KMS-11 (cell line): ENCODE results near the gene SLC12A7.

Experiments
- H2AFZ ChIP-seq: fragments of 200-600 bp; sonication (generic); 2 replicates; pipeline ENCODE4 v1.6.1; 2016; ENCODE audit warnings: antibody characterized with exemption, mixed run types, low read depth
- H3K27ac ChIP-seq: fragments of 200-600 bp; sonication (generic); 2 replicates; pipeline ENCODE4 v1.6.1; 2016; ENCODE audit warnings: mild to moderate bottlenecking, mixed run types
- H3K27me3 ChIP-seq: fragments of 200-600 bp; sonication (generic); 2 replicates; pipeline ENCODE4 v1.6.1; 2017; ENCODE audit warnings: mild to moderate bottlenecking, low read depth, mixed run types, moderate library complexity; ENCODE audit not compliant: insufficient read depth
- H3K36me3 ChIP-seq: fragments of 200-600 bp; sonication (generic); 2 replicates; pipeline ENCODE4 v1.6.1; 2017; ENCODE audit warnings: mild to moderate bottlenecking, mixed run types; ENCODE audit not compliant: insufficient read depth
- H3K4me1 ChIP-seq: fragments of 200-600 bp; sonication (generic); 2 replicates; pipeline ENCODE4 v1.6.1; 2016; ENCODE audit warnings: mild to moderate bottlenecking, low read depth, mixed run types; ENCODE audit not compliant: poor library complexity, severe bottlenecking
- H3K4me2 ChIP-seq: fragments of 200-600 bp; sonication (generic); 2 replicates; pipeline ENCODE4 v1.7.0; 2016; ENCODE audit warnings: mild to moderate bottlenecking, mixed run types
- H3K4me3 ChIP-seq: fragments of 200-600 bp; sonication (generic); IDR thresholded peaks from 2 replicates; pipeline ENCODE4 v1.6.1; 2017; ENCODE audit warnings: low read depth, low read length, mixed read lengths; ENCODE audit not compliant: insufficient read depth
- H3K79me2 ChIP-seq: fragments of 200-600 bp; sonication (generic); 2 replicates; pipeline ENCODE4 v1.6.1; 2016; ENCODE audit warnings: low read depth, mixed run types; ENCODE audit not compliant: insufficient read depth
- H3K9ac ChIP-seq: fragments of 200-600 bp; sonication (generic); 2 replicates; pipeline ENCODE4 v1.6.1; 2016; ENCODE audit warnings: mild to moderate bottlenecking, mixed run types
- H4K20me1 ChIP-seq: fragments of 200-600 bp; sonication (generic); 2 replicates; pipeline ENCODE4 v1.6.1; 2016; ENCODE audit warnings: mild to moderate bottlenecking, mixed run types; ENCODE audit not compliant: insufficient read depth
- TF ChIP-seq, protein P1 (sequence below): fragments of 200-600 bp; sonication (generic); conservative IDR thresholded peaks from 2 replicates; pipeline ENCODE4 v1.6.1; 2017; ENCODE audit warnings: low read depth, mild to moderate bottlenecking, antibody characterized with exemption, low read length, moderate library complexity, mixed read lengths

The SLC12A7 gene

DNA sequence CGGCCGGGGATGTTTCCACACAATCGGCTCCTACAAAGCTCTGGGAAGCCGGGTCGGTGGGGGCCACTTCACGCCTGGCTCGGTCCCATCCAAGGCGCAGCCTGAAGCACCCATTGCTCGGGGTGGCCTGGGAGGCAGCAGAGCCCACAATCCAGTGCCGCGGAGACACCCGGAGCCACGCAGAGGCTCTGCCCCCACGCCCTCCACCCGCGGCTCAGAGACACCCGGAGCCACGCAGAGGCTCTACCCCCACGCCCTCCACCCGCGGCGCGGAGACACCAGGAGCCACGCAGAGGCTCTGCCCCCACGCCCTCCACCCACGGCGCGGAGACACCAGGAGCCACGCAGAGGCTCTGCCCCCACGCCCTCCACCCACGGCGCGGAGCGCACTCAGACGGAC is 31.9 kb downstream of the SLC12A7 start:
- Histone ChIP-seq H2AFZ (no peak overlapping the region), H3K4me1 (no peaks in the 10 kb centered on the region), H3K4me2 (no peak overlapping the region), H3K4me3 (no peak overlapping the region), H3K36me3 (no peaks in the 10 kb centered on the region), H3K27ac (no peak overlapping the region), H3K27me3 (no peaks in the 10 kb centered on the region), H3K79me2 (no peaks in the 10 kb centered on the region), H4K20me1 (no peaks in the 10 kb centered on the region), H3K9ac (no peak overlapping the region)
- TF ChIP-seq, protein P1, sequence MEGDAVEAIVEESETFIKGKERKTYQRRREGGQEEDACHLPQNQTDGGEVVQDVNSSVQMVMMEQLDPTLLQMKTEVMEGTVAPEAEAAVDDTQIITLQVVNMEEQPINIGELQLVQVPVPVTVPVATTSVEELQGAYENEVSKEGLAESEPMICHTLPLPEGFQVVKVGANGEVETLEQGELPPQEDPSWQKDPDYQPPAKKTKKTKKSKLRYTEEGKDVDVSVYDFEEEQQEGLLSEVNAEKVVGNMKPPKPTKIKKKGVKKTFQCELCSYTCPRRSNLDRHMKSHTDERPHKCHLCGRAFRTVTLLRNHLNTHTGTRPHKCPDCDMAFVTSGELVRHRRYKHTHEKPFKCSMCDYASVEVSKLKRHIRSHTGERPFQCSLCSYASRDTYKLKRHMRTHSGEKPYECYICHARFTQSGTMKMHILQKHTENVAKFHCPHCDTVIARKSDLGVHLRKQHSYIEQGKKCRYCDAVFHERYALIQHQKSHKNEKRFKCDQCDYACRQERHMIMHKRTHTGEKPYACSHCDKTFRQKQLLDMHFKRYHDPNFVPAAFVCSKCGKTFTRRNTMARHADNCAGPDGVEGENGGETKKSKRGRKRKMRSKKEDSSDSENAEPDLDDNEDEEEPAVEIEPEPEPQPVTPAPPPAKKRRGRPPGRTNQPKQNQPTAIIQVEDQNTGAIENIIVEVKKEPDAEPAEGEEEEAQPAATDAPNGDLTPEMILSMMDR: no peak

DNA sequence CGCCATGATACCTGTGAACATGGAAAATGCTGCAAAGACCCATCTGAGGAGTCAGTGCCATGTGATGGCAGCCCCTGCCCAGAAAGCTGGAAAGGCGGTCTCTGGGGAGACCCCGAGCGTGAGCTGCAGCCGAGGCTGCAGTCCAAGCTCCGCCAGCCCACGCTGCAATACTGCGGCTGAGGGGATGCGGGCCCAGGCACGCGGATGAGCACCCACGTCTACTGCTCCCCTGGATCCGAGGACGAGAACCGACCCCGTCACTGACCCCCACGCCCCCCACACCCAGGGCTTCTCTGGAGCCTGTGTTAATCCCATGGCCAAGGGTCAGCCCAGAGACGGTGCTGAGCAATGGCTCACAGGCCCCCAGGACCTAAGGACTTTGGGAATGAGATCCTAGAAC is 32.4 kb downstream of the SLC12A7 start:
- Histone ChIP-seq H2AFZ (no peak overlapping the region), H3K4me1 (no peaks in the 10 kb centered on the region), H3K36me3 (no peaks in the 10 kb centered on the region), H4K20me1 (no peaks in the 10 kb centered on the region), H3K9ac (no peak overlapping the region), H3K27me3 (no peaks in the 10 kb centered on the region), H3K27ac (no peak overlapping the region), H3K79me2 (no peaks in the 10 kb centered on the region), H3K4me2 (no peak overlapping the region), H3K4me3 (no peak overlapping the region)
- TF ChIP-seq, protein P1: no peak

DNA sequence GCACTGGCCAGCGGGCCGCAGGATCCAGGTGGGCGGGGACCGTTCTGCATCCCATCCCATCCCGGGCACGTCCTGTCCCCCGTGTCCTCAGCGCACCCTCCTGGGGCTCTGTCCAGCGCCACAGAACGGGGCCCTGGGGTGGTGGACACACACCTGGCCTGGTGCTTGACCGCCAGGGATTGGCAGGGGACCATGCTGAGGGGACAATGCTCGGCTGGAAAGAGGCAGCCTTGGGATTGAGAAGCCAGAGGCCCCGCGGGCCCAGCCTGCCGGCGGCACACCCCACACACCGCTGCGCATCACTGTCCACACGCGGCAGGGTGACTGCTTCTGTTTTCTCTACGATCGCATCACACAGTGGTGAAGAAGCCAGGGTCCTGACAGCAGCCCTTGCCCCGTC is 33.0 kb downstream of the SLC12A7 start:
- H3K4me2 ChIP-seq: no peak overlapping the region
- TF ChIP-seq, protein P1: no peak
- no peaks in the 10 kb centered on the region for H4K20me1 ChIP-seq
- H3K4me3 ChIP-seq: no peak overlapping the region
- H2AFZ ChIP-seq: no peak overlapping the region
- H3K9ac ChIP-seq: no peak overlapping the region
- no peaks in the 10 kb centered on the region for H3K4me1 ChIP-seq
- no peak overlapping the region for H3K27ac ChIP-seq
- H3K79me2 ChIP-seq: no peaks in the 10 kb centered on the region
- no peaks in the 10 kb centered on the region for H3K36me3 ChIP-seq
- no peaks in the 10 kb centered on the region for H3K27me3 ChIP-seq

DNA sequence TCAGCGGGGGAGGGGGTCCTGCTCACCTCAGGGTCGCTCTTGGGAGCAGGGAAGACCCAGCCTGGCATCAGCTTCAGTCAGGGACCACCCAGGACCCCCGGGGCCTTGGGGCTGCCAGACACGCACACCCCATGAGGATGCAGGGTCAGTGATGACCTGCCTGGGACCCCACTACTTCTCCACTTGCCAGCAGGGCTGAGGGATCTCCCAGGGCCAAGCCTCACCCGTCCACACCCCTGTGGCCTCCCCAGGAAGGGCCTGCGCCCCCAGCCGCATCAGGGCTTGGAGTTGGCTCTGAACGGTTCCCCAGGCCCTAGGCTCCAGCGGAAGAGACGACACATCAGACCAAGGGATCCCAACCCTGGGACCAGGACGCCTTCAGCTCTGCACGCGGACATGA is 33.7 kb downstream of the SLC12A7 start:
- H3K79me2 ChIP-seq: no peaks in the 10 kb centered on the region
- TF ChIP-seq, protein P1: no peak

More for the DNA sequence above, 33.7 kb downstream of the SLC12A7 start:
- no peak overlapping the region for H3K9ac ChIP-seq
- no peaks in the 10 kb centered on the region for H4K20me1 ChIP-seq
- H3K4me1 ChIP-seq: no peaks in the 10 kb centered on the region
- no peak overlapping the region for H3K4me3 ChIP-seq
- H2AFZ ChIP-seq: no peak overlapping the region
- no peaks in the 10 kb centered on the region for H3K27me3 ChIP-seq
- H3K4me2 ChIP-seq: no peak overlapping the region
- no peak overlapping the region for H3K27ac ChIP-seq
- H3K36me3 ChIP-seq: no peaks in the 10 kb centered on the region
